Neural cell (in vitro differentiated cells): ENCODE measurements around the gene RCBTB2. TPM values are rescaled to one million over a fixed set of nuclear protein-coding genes. Genes with fewer than 3 reads are reported as not detected.

Experiments
- H2AFZ ChIP-seq: fragments of 200-600, 300-800 bp; sonication (generic), shearing (Covaris generic); 2 replicates; pipeline ENCODE4 v1.6.0; 2014; ENCODE audit warnings: low read depth, mild to moderate bottlenecking, antibody characterized with exemption, low read length, moderate library complexity
- H3F3A ChIP-seq: fragments of 200-600 bp; shearing (Covaris generic); 2 replicates; pipeline ENCODE4 v1.6.1; 2016; ENCODE audit warnings: mild to moderate bottlenecking, moderate library complexity, mixed read lengths, antibody characterized with exemption, low read length; ENCODE audit not compliant: insufficient read depth, poor library complexity, severe bottlenecking
- H3K27ac ChIP-seq: fragments of 200-600, 300-800 bp; sonication (generic), shearing (Covaris generic); 2 replicates; pipeline ENCODE4 v1.5.1; 2014; ENCODE audit warnings: mild to moderate bottlenecking, low read length, moderate library complexity
- H3K27me3 ChIP-seq: fragments of 300-800, 200-600 bp; sonication (generic), shearing (Covaris generic); 2 replicates; pipeline ENCODE4 v1.6.0; 2014; ENCODE audit warnings: mild to moderate bottlenecking, low read depth, low read length, moderate library complexity; ENCODE audit not compliant: insufficient read depth
- H3K36me3 ChIP-seq: fragments of 300-800, 200-600 bp; sonication (generic), shearing (Covaris generic); 2 replicates; pipeline ENCODE4 v1.5.1; 2014; ENCODE audit warnings: mild to moderate bottlenecking, antibody characterized with exemption, low read length, moderate library complexity; ENCODE audit not compliant: insufficient read depth
- H3K4me2 ChIP-seq: fragments of 300-800, 200-600 bp; sonication (generic), shearing (Covaris generic); 2 replicates; pipeline ENCODE4 v1.6.0; 2014; ENCODE audit warnings: mild to moderate bottlenecking, low read length
- H3K4me3 ChIP-seq: fragments of 300-800, 200-600 bp; sonication (generic), shearing (Covaris generic); 2 replicates; pipeline ENCODE4 v1.5.1; 2014; ENCODE audit warnings: mild to moderate bottlenecking, low read length, moderate library complexity
- H3K79me2 ChIP-seq: fragments of 200-600 bp; shearing (Covaris generic); replicated peaks from 2 replicates; pipeline ENCODE4 v1.6.0; 2014; ENCODE audit warnings: mild to moderate bottlenecking, low read length, moderate library complexity; ENCODE audit not compliant: insufficient read depth
- H3K9ac ChIP-seq: fragments of 300-800, 200-600 bp; sonication (generic), shearing (Covaris generic); 2 replicates; pipeline ENCODE4 v1.6.1; 2016; ENCODE audit warnings: mild to moderate bottlenecking, low read length, mixed read lengths
- H3K9me2 ChIP-seq: fragments of 200-600 bp; shearing (Covaris generic); 2 replicates; pipeline ENCODE4 v1.6.1; 2016; ENCODE audit warnings: mild to moderate bottlenecking, low read length, mixed read lengths; ENCODE audit not compliant: insufficient read depth
- H3K9me3 ChIP-seq: fragments of 200-600, 300-800 bp; sonication (generic), shearing (Covaris generic); 2 replicates; pipeline ENCODE4 v1.6.1; 2016; ENCODE audit warnings: mild to moderate bottlenecking, mixed run types, low read length, moderate library complexity, mixed read lengths
- H4K20me1 ChIP-seq: fragments of 200-600 bp; shearing (Covaris generic); 2 replicates; pipeline ENCODE4 v1.6.1; 2016; ENCODE audit warnings: mild to moderate bottlenecking, mixed run types; ENCODE audit not compliant: insufficient read depth
- CTCF ChIP-seq: fragments of 450-650 bp; IDR thresholded peaks from 2 replicates; pipeline ENCODE4 v1.5.1; 2014; ENCODE audit warnings: antibody characterized with exemption, mild to moderate bottlenecking, moderate library complexity; ENCODE audit not compliant: poor library complexity, severe bottlenecking
- EP300 ChIP-seq: fragments of 450-650 bp; conservative IDR thresholded peaks from 2 replicates; pipeline ENCODE4 v1.6.1; 2014; ENCODE audit warnings: antibody characterized with exemption, mild to moderate bottlenecking, moderate library complexity; ENCODE audit not compliant: poor library complexity, severe bottlenecking
- EZH2 ChIP-seq: fragments of 200-600, 300-800 bp; shearing (Covaris generic), sonication (generic); IDR thresholded peaks from 2 replicates; pipeline ENCODE4 v1.6.1; 2014; ENCODE audit warnings: antibody characterized with exemption, low read length, borderline replicate concordance, mild to moderate bottlenecking; ENCODE audit not compliant: insufficient read depth, poor library complexity, severe bottlenecking
- MXI1 ChIP-seq: fragments of 450-650 bp; conservative IDR thresholded peaks from 2 replicates; pipeline ENCODE4 v1.6.1; 2014; ENCODE audit warnings: antibody characterized with exemption, mild to moderate bottlenecking; ENCODE audit not compliant: poor library complexity, severe bottlenecking
- RAD21 ChIP-seq: fragments of 450-650 bp; conservative IDR thresholded peaks from 2 replicates; pipeline ENCODE4 v1.6.1; 2014; ENCODE audit warnings: antibody characterized with exemption, mild to moderate bottlenecking, moderate library complexity
- SMC3 ChIP-seq: fragments of 450-650 bp; conservative IDR thresholded peaks from 2 replicates; pipeline ENCODE4 v1.6.1; 2014; ENCODE audit warnings: antibody characterized with exemption, mild to moderate bottlenecking, moderate library complexity; ENCODE audit not compliant: poor library complexity
- TAF1 ChIP-seq: IDR thresholded peaks from 2 replicates; pipeline ENCODE4 v1.6.1; 2012; ENCODE audit warnings: low read depth
- polyA plus RNA-seq: library from polyadenylated mRNA; depleted of rRNA; stranded (reverse); fragments of >200 nt; gene quantifications from 2 replicates; pipeline ENCODE4 v1.2.3, GENCODE V29; 2014
- TF ChIP-seq, protein P1 (sequence below): IDR thresholded peaks from 2 replicates; pipeline ENCODE4 v1.6.1; 2012; ENCODE audit warnings: borderline replicate concordance

RCBTB2 gene
- polyA plus RNA-seq, 1 donor from 2014 or later: 19.0 TPM

DNA sequence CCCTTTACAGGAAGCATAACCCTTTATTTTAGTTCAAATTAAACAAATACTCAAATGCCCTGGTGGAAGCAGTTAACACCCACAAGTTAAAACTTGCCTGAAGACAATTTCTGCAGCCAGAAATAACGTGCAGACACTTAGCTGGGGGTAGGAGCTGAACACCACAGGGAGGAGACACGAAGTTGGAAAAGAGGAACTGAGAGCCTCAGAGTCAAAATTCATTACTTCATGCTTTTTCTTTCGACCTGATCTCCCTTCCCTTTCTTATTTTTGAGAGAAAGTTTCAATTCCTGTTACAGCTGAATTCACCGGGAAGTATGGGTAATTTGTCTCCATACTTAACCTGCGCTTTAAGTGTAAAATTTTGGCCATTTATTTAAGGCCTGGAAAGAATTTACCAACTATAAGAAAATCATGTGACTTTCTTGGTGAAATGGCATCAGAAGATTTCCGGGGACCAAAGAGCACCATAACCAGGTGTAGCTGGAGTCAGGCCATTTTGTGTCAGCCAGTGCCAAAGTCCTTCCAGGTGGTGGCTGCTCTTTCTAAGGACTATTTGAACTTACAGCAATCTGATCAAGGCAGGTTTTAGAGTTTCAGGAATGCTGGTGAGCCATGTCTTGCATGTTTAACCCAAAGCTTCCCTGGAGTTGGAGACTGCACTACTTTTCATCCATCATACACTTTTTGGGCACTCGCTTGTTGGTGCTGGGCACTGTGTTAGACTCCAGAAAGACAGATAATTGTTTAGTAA is 46.5 kb upstream of the RCBTB2 start:
- TF ChIP-seq EP300: no peak
- TF ChIP-seq SMC3: no peak
- no peak for TF ChIP-seq EZH2
- TF ChIP-seq, protein P1, sequence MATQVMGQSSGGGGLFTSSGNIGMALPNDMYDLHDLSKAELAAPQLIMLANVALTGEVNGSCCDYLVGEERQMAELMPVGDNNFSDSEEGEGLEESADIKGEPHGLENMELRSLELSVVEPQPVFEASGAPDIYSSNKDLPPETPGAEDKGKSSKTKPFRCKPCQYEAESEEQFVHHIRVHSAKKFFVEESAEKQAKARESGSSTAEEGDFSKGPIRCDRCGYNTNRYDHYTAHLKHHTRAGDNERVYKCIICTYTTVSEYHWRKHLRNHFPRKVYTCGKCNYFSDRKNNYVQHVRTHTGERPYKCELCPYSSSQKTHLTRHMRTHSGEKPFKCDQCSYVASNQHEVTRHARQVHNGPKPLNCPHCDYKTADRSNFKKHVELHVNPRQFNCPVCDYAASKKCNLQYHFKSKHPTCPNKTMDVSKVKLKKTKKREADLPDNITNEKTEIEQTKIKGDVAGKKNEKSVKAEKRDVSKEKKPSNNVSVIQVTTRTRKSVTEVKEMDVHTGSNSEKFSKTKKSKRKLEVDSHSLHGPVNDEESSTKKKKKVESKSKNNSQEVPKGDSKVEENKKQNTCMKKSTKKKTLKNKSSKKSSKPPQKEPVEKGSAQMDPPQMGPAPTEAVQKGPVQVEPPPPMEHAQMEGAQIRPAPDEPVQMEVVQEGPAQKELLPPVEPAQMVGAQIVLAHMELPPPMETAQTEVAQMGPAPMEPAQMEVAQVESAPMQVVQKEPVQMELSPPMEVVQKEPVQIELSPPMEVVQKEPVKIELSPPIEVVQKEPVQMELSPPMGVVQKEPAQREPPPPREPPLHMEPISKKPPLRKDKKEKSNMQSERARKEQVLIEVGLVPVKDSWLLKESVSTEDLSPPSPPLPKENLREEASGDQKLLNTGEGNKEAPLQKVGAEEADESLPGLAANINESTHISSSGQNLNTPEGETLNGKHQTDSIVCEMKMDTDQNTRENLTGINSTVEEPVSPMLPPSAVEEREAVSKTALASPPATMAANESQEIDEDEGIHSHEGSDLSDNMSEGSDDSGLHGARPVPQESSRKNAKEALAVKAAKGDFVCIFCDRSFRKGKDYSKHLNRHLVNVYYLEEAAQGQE: no peak
- no peak for TF ChIP-seq RAD21
- Histone ChIP-seq H3K27me3 (no peaks in the 10 kb centered on the region), H3K79me2 (no peaks in the 10 kb centered on the region), H3K36me3 (no peaks in the 10 kb centered on the region), H4K20me1 (no peaks in the 10 kb centered on the region), H3F3A (no peaks in the 10 kb centered on the region), H3K4me2 (no peak overlapping the region), H3K9me2 (no peaks in the 10 kb centered on the region), H3K4me3 (no peak overlapping the region), H3K9me3 (no peaks in the 10 kb centered on the region), H3K9ac (no peak overlapping the region), H3K27ac (no peak overlapping the region), H2AFZ (no peak overlapping the region)

DNA sequence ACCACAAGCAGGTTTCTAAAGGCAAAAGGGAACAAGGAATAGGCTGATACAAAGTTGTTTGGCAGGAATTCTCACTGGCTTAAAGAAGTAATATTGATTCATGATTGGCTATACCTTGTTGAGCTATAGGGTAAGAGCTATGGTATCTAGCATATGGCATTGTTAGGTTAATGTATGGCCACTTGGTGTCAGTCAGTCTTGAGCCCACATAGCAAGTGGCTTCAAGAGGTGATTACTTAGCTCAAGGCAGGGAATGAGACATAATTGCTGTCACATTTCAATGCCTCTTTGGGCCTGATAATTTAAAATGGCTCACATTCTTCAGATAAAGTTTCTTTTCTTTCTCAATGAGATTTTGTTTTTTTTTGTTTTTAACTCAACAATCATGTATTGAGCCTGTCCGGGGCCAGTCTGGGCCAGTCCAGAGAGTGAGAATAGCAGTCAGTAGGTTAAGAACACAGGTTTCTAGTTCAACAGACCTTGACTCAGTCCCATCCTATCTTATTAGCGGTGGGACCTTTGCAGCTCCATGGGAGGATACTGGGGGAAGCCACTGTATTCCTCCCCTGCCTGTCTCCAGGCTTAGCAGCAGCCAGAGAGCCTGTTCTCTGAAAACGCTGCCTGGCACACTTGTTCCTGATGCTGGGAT is 45.8 kb upstream of the RCBTB2 start:
- Histone ChIP-seq H3K4me3 (no peak overlapping the region), H4K20me1 (no peaks in the 10 kb centered on the region), H3K4me2 (no peak overlapping the region), H3K79me2 (no peaks in the 10 kb centered on the region), H3K27ac (no peak overlapping the region), H3K36me3 (no peaks in the 10 kb centered on the region), H2AFZ (no peak overlapping the region), H3F3A (no peaks in the 10 kb centered on the region), H3K27me3 (no peaks in the 10 kb centered on the region), H3K9me2 (no peaks in the 10 kb centered on the region), H3K9me3 (no peaks in the 10 kb centered on the region), H3K9ac (no peak overlapping the region)
- TF ChIP-seq RAD21 (no peak), TAF1 (no peak), MXI1 (no peak), CTCF (no peak), EP300 (no peak), SMC3 (no peak)
- TF ChIP-seq, protein P1: no peak
